H9 (cell line): ENCODE measurements around the gene DENND4B. TPM values are rescaled to one million over a fixed set of nuclear protein-coding genes. Genes with fewer than 3 reads are reported as not detected.

ENCODE experiments used
- DNase-seq: peaks from one replicate; pipeline ENCODE4 v3.0.0-alpha.2; 2017
- H2AFZ ChIP-seq: one replicate; pipeline ENCODE4 v1.6.1; 2013; ENCODE audit warnings: mild to moderate bottlenecking, low read length, control low read depth, moderate library complexity
- H2AK5ac ChIP-seq: 2 replicates; pipeline ENCODE4 v1.6.1; 2013; ENCODE audit warnings: low read length, control low read depth, mixed read lengths; ENCODE audit not compliant: insufficient read length
- H2BK120ac ChIP-seq: one replicate; pipeline ENCODE4 v1.6.1; 2013; ENCODE audit warnings: low read depth, mild to moderate bottlenecking, low read length, control low read depth, inconsistent platforms; ENCODE audit not compliant: poor library complexity, severe bottlenecking
- H2BK12ac ChIP-seq: 2 replicates; pipeline ENCODE4 v1.6.1; 2013; ENCODE audit warnings: low read length, control low read depth, mixed read lengths, low read depth; ENCODE audit not compliant: insufficient read length
- H2BK15ac ChIP-seq: 2 replicates; pipeline ENCODE4 v1.6.1; 2013; ENCODE audit warnings: low read depth, low read length, control low read depth
- H2BK20ac ChIP-seq: one replicate; pipeline ENCODE4 v1.6.1; 2013; ENCODE audit warnings: low read depth, mild to moderate bottlenecking, low read length, control low read depth, inconsistent platforms; ENCODE audit not compliant: poor library complexity, severe bottlenecking
- H2BK5ac ChIP-seq: 2 replicates; pipeline ENCODE4 v1.6.1; 2013; ENCODE audit warnings: low read length, control low read depth, mixed read lengths; ENCODE audit not compliant: insufficient read length
- H3K14ac ChIP-seq: 2 replicates; pipeline ENCODE4 v1.6.1; 2013; ENCODE audit warnings: low read length, control low read depth; ENCODE audit not compliant: insufficient read depth
- H3K18ac ChIP-seq: 2 replicates; pipeline ENCODE4 v1.6.1; 2013; ENCODE audit warnings: low read depth, mild to moderate bottlenecking, mixed read lengths, low read length, control low read depth; ENCODE audit not compliant: insufficient read length
- H3K23ac ChIP-seq: 2 replicates; pipeline ENCODE4 v1.6.1; 2013; ENCODE audit warnings: low read length, control low read depth, mixed read lengths, low read depth; ENCODE audit not compliant: insufficient read length
- H3K23me2 ChIP-seq: 2 replicates; pipeline ENCODE4 v1.6.1; 2013; ENCODE audit warnings: low read depth, mild to moderate bottlenecking, mixed read lengths, low read length, control low read depth; ENCODE audit not compliant: insufficient read length, poor library complexity, severe bottlenecking
- H3K27ac ChIP-seq: 2 replicates; pipeline ENCODE4 v1.5.1; 2013; ENCODE audit warnings: low read length, control low read depth, mixed read lengths, low read depth; ENCODE audit not compliant: insufficient read length
- H3K27me3 ChIP-seq: 2 replicates; pipeline ENCODE4 v1.6.1; 2013; ENCODE audit warnings: low read length, control low read depth, inconsistent platforms; ENCODE audit not compliant: insufficient read depth
- H3K4ac ChIP-seq: 2 replicates; pipeline ENCODE4 v1.6.1; 2013; ENCODE audit warnings: low read depth, mild to moderate bottlenecking, control low read depth, inconsistent platforms, low read length, moderate library complexity
- H3K4me1 ChIP-seq: 2 replicates; pipeline ENCODE4 v1.6.1; 2013; ENCODE audit warnings: low read length, control low read depth, inconsistent platforms; ENCODE audit not compliant: insufficient read depth
- H3K4me2 ChIP-seq: 2 replicates; pipeline ENCODE4 v1.6.1; 2013; ENCODE audit warnings: low read length, control low read depth, mixed read lengths; ENCODE audit not compliant: insufficient read length, insufficient read depth
- H3K56ac ChIP-seq: 2 replicates; pipeline ENCODE4 v1.6.1; 2013; ENCODE audit warnings: low read depth, mild to moderate bottlenecking, mixed read lengths, low read length, control low read depth; ENCODE audit not compliant: insufficient read length
- H3K79me1 ChIP-seq: 2 replicates; pipeline ENCODE4 v1.6.1; 2013; ENCODE audit warnings: low read depth, mild to moderate bottlenecking, moderate library complexity, low read length, control low read depth, inconsistent platforms; ENCODE audit not compliant: insufficient read depth, poor library complexity, severe bottlenecking
- H3K79me2 ChIP-seq: 2 replicates; pipeline ENCODE4 v1.6.1; 2013; ENCODE audit warnings: low read length, control low read depth, inconsistent platforms; ENCODE audit not compliant: insufficient read depth
- H3K9ac ChIP-seq: 2 replicates; pipeline ENCODE4 v1.6.1; 2013; ENCODE audit warnings: low read length, control low read depth, mixed read lengths; ENCODE audit not compliant: insufficient read length; ENCODE audit errors: extremely low read depth
- H3K9me3 ChIP-seq: one replicate; pipeline ENCODE4 v1.6.1; 2013; ENCODE audit warnings: low read depth, low read length, inconsistent platforms; ENCODE audit not compliant: control insufficient read depth
- H3T11ph ChIP-seq: one replicate; pipeline ENCODE4 v1.6.1; 2013; ENCODE audit warnings: mild to moderate bottlenecking, low read length, control low read depth, inconsistent platforms
- H4K20me1 ChIP-seq: one replicate; pipeline ENCODE4 v1.6.1; 2013; ENCODE audit not compliant: control insufficient read depth, insufficient read length, insufficient read depth
- H4K5ac ChIP-seq: 2 replicates; pipeline ENCODE4 v1.6.1; 2013; ENCODE audit warnings: low read depth, mild to moderate bottlenecking, mixed read lengths, low read length, control low read depth; ENCODE audit not compliant: insufficient read length
- H4K8ac ChIP-seq: replicated peaks from 2 replicates; pipeline ENCODE4 v1.6.1; 2013; ENCODE audit warnings: low read length, control low read depth, mixed read lengths, low read depth; ENCODE audit not compliant: insufficient read length
- H4K91ac ChIP-seq: 2 replicates; pipeline ENCODE4 v1.6.1; 2013; ENCODE audit warnings: low read depth, mild to moderate bottlenecking, moderate library complexity, mixed read lengths, low read length, control low read depth; ENCODE audit not compliant: insufficient read length
- H3K27ac Mint-ChIP-seq, 3 experiments: 2 replicates in 2 of 3; 3 replicates in 1 of 3; pipeline ENCODE4 v1.8.0; 2020 to 2021; ENCODE audit warnings: mixed read lengths in 3 of 3, mild to moderate bottlenecking in 1 of 3, moderate library complexity in 1 of 3
- H3K27me3 Mint-ChIP-seq: 2 replicates; pipeline ENCODE4 v1.8.0; 2021; ENCODE audit warnings: low read depth, mild to moderate bottlenecking, moderate library complexity, mixed read lengths
- H3K36me3 Mint-ChIP-seq, 3 experiments: 2 replicates in 2 of 3; 3 replicates in 1 of 3; pipeline ENCODE4 v1.8.0; 2020 to 2021; ENCODE audit warnings: low read depth in 3 of 3, mixed read lengths in 3 of 3; ENCODE audit not compliant: insufficient read depth in 1 of 3
- H3K4me1 Mint-ChIP-seq, 2 experiments: 2 replicates each; pipeline ENCODE4 v1.8.0; 2020; ENCODE audit warnings: mixed read lengths in 2 of 2
- H3K4me3 Mint-ChIP-seq, 2 experiments: 2 replicates in 1 of 2; 3 replicates in 1 of 2; pipeline ENCODE4 v1.8.0; 2020 to 2021; ENCODE audit warnings: mild to moderate bottlenecking in 2 of 2, mixed read lengths in 2 of 2, moderate library complexity in 1 of 2
- H3K9me3 Mint-ChIP-seq, 2 experiments: 2 replicates in 1 of 2; 3 replicates in 1 of 2; pipeline ENCODE4 v1.8.0; 2020; ENCODE audit warnings: mild to moderate bottlenecking in 2 of 2, mixed read lengths in 2 of 2, moderate library complexity in 1 of 2
- WGBS: extraction: QIAGEN DNeasy Blood & Tissue Kit; methylation state at CpG from one replicate; pipeline ENCODE4 v1.1.7; 2013; ENCODE audit warnings: missing lambda C conversion rate, low lambda C conversion rate, mixed read lengths; ENCODE audit not compliant: insufficient read length; ENCODE audit errors: extremely low coverage; 5-methylcytosine and 5-hydroxymethylcytosine counted together
- total RNA-seq: library from RNA; stranded (reverse); gene quantifications from 2 replicates; pipeline ENCODE4 v1.2.1, GENCODE V29; 2021
- TF ChIP-seq, protein P1 (sequence below): fragments of 200-600 bp; sonication (generic); conservative IDR thresholded peaks from 3 replicates; pipeline ENCODE4 v1.8.0; 2021; ENCODE audit warnings: antibody characterized with exemption, mild to moderate bottlenecking

DENND4B gene
- total RNA-seq, 1 experiment from 2014 or later, result 84.6 TPM

DNA sequence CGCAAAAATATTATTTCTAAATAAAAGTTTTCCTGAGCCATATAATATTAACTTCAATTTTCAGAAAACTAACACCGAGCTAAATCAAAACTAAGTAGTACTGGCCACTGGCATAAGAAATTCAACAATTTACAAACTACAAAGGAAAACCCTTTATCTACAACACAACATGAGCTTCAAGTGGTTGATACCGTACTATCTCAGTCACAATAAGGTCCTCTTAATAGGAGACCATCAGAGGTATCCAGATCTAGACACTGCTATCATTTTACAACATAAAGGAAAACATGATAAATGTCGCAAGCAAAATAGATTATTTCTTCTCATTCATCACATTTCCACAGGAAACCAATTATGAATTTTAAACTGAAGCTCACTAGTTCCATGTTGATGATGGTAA, 63.3 kb downstream of the DENND4B start:
- 100% methylated on average over 1 of the region's 4 CpGs for WGBS
- H3K9ac ChIP-seq, result no peak overlapping the region
- no peak overlapping the region for H3K4me2 ChIP-seq
- no peaks in the 10 kb centered on the region for H3K4me1 ChIP-seq
- no peak overlapping the region for H2BK5ac ChIP-seq
- peaks cover 3% of the 10 kb centered on the region; the same call in 1 of the 2 replicates for H3K79me2 ChIP-seq
- H4K5ac ChIP-seq, result no peak overlapping the region
- H2BK20ac ChIP-seq, result no peak overlapping the region
- H3K18ac ChIP-seq, result no peak overlapping the region
- no peaks in the 10 kb centered on the region for H3K23me2 ChIP-seq
- H3K4ac ChIP-seq, result no peak overlapping the region
- TF ChIP-seq, protein P1, sequence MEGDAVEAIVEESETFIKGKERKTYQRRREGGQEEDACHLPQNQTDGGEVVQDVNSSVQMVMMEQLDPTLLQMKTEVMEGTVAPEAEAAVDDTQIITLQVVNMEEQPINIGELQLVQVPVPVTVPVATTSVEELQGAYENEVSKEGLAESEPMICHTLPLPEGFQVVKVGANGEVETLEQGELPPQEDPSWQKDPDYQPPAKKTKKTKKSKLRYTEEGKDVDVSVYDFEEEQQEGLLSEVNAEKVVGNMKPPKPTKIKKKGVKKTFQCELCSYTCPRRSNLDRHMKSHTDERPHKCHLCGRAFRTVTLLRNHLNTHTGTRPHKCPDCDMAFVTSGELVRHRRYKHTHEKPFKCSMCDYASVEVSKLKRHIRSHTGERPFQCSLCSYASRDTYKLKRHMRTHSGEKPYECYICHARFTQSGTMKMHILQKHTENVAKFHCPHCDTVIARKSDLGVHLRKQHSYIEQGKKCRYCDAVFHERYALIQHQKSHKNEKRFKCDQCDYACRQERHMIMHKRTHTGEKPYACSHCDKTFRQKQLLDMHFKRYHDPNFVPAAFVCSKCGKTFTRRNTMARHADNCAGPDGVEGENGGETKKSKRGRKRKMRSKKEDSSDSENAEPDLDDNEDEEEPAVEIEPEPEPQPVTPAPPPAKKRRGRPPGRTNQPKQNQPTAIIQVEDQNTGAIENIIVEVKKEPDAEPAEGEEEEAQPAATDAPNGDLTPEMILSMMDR, result no peak
- no peak for DNase-seq
- no peak overlapping the region for H2AFZ ChIP-seq
- no peak overlapping the region for H2AK5ac ChIP-seq
- H2BK120ac ChIP-seq, result no peak overlapping the region
- no peak overlapping the region for H3K56ac ChIP-seq
- H4K8ac ChIP-seq, result no peak overlapping the region
- no peak overlapping the region for H2BK15ac ChIP-seq
- Mint-ChIP-seq H3K4me3 (no peak overlapping the region), H3K27ac (no peak overlapping the region; a peak in 1 of 7 replicates), H3K27me3 (no peaks in the 10 kb centered on the region), H3K4me1 (peaks cover 0 to 2% of the 10 kb centered on the region in 2 experiments; a peak in 3 of 4 replicates), H3K36me3 (peaks cover 1 to 5% (median 2%) of the 10 kb centered on the region in 3 experiments; a peak in 3 of 7 replicates), H3K9me3 (no peaks in the 10 kb centered on the region)
- H3K27me3 ChIP-seq, result no peaks in the 10 kb centered on the region
- no peak overlapping the region for H3K14ac ChIP-seq
- H4K91ac ChIP-seq, result no peak overlapping the region
- H3K79me1 ChIP-seq, result peaks cover 3% of the 10 kb centered on the region
- no peak overlapping the region for H2BK12ac ChIP-seq
- no peaks in the 10 kb centered on the region for H4K20me1 ChIP-seq
- no peaks in the 10 kb centered on the region for H3K9me3 ChIP-seq
- no peak overlapping the region for H3K23ac ChIP-seq
- H3K27ac ChIP-seq, result no peak overlapping the region
- H3T11ph ChIP-seq, result no peak overlapping the region
